Activated CD8-positive, alpha-beta T cell treated with anti-CD3 and anti-CD28 coated beads for 36 hours (primary cell): ENCODE results near the gene NKG7. TPM values are rescaled to one million over a fixed set of nuclear protein-coding genes. Genes with fewer than 3 reads are reported as not detected.

Experiments used
- ATAC-seq: fragments of 200-7000 bp; cut with Tn5 transposase; one replicate; pipeline ENCODE4 v1.10.0; 2021; ENCODE audit warnings: mild to moderate bottlenecking, moderate library complexity
- CTCF ChIA-PET: fragments of 350-600 bp; sonication (Branson Sonifier 250); formaldehyde crosslinking; loops from one replicate; lab custom pipeline; 2021; ENCODE audit warnings: antibody characterized with exemption; lab: Charles Lee
- POLR2A ChIA-PET: fragments of 350-600 bp; sonication (Branson Sonifier 250); formaldehyde crosslinking; loops from one replicate; lab custom pipeline; 2021; ENCODE audit warnings: antibody characterized with exemption; lab: Charles Lee
- DNase-seq: peaks from one replicate; pipeline ENCODE4 v3.0.0-alpha.2; 2020
- H3K27ac Mint-ChIP-seq: one replicate; pipeline ENCODE4 v1.8.0; 2021; ENCODE audit warnings: mild to moderate bottlenecking, mixed read lengths
- H3K27me3 Mint-ChIP-seq: one replicate; pipeline ENCODE4 v1.8.0; 2021; ENCODE audit warnings: mixed read lengths
- H3K36me3 Mint-ChIP-seq: one replicate; pipeline ENCODE4 v1.8.0; 2021; ENCODE audit warnings: low read depth, mixed read lengths
- H3K4me1 Mint-ChIP-seq: one replicate; pipeline ENCODE4 v1.8.0; 2021; ENCODE audit warnings: low read depth, mixed read lengths
- H3K4me3 Mint-ChIP-seq: one replicate; pipeline ENCODE4 v1.8.0; 2021; ENCODE audit warnings: mild to moderate bottlenecking, moderate library complexity, mixed read lengths
- H3K9me3 Mint-ChIP-seq: one replicate; pipeline ENCODE4 v1.8.0; 2021; ENCODE audit warnings: mixed read lengths
- CTCF ChIP-seq: fragments of 200-600 bp; IDR thresholded peaks from one replicate; pipeline ENCODE4 v1.8.0; 2022; ENCODE audit warnings: antibody characterized with exemption, mild to moderate bottlenecking
- intact Hi-C: fragments of 100-400 bp; cut with micrococcal nuclease; formaldehyde crosslinking; loops from one replicate; pipeline ENCODE4 v1.10.0; 2022
- total RNA-seq, 2 experiments: library from RNA; stranded (reverse); gene quantifications; one replicate each; pipeline ENCODE4 v1.2.3, GENCODE V29; 2021

The NKG7 gene
- total RNA-seq, 2 experiments from 2014 or later, result 258 to 283 TPM

- H3K27ac Mint-ChIP-seq, result peak overlapping the region; percentile 82
- peak; percentile 89 for ATAC-seq
These were observed 32.5 kb downstream of the NKG7 start for GRCh38 chr19:51339687-51340656.

DNA sequence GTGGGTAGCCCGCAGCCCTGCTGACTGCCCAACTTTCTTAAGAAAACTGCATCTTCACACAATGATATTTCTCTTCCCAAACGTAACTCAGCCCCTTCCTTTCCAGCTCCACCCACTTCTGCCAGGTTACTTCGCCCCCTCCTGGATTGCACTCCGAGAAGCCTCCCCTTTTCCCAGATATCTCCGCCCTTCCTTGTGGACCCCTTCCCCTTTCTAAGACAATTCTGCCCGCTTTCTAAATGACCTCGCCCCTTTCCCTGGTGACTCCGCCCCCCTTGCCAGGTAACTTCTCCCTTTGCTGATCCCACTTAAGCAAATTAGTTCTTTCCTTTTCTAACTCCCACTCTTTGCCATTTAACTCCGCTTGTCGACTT, 33.2 kb downstream of the NKG7 start:
- Mint-ChIP-seq H3K4me1 (peaks cover 13% of the 10 kb centered on the region), H3K36me3 (no peaks in the 10 kb centered on the region), H3K27me3 (peaks cover 1% of the 10 kb centered on the region), H3K9me3 (no peaks in the 10 kb centered on the region), H3K27ac (peak overlapping the region; percentile 82), H3K4me3 (peak overlapping the region; percentile 77)
- CTCF ChIA-PET, result interaction anchor here (0.6 to 3.2 kb wide), 17 partner anchors 11 to 321 kb away, joined by 3 to 23 read pairs (median 5); partner anchors contain the start of genes ETFB and SIGLEC10
- TF ChIP-seq CTCF, result no peak
- DNase-seq (no peak), ATAC-seq (peak; percentile 5)
- POLR2A ChIA-PET, result no interaction called here
- intact Hi-C loops, result loop anchor here (10.0 kb wide), 1 partner anchor 86 kb away; no protein-coding TSS in a partner anchor

More at GRCh38 chr19:51339687-51340656, 32.5 kb downstream of the NKG7 start:
- TF ChIP-seq CTCF, result peak; percentile 44
- Mint-ChIP-seq H3K4me3 (peak overlapping the region; percentile 77), H3K36me3 (peaks cover 3% of the 10 kb centered on the region), H3K9me3 (no peaks in the 10 kb centered on the region), H3K27me3 (peaks cover 1% of the 10 kb centered on the region), H3K4me1 (peaks cover 13% of the 10 kb centered on the region)
- peak; percentile 99 for DNase-seq
- ChIA-PET CTCF (interaction anchor here (0.6 to 3.2 kb wide), 20 partner anchors 10 to 320 kb away, joined by 3 to 23 read pairs (median 4); partner anchors contain the start of genes ETFB and SIGLEC10), POLR2A (interaction anchor here (0.8 to 1.2 kb wide), 2 partner anchors 9 to 26 kb away, joined by 3 to 4 read pairs; partner anchors contain the start of gene ETFB)
- intact Hi-C loops, result loop anchor here (10.0 kb wide), 1 partner anchor 85 kb away; no protein-coding TSS in a partner anchor

GRCh38 chr19:51338563-51339312, 33.7 kb downstream of the NKG7 start:
- H3K36me3 Mint-ChIP-seq, result no peaks in the 10 kb centered on the region
- CTCF ChIA-PET, result interaction anchor here (0.6 to 3.2 kb wide), 23 partner anchors 11 to 323 kb away, joined by 3 to 23 read pairs (median 4); partner anchors contain the start of genes C19orf84 and ETFB
- H3K9me3 Mint-ChIP-seq, result no peaks in the 10 kb centered on the region
- ATAC-seq (peak; percentile 74), DNase-seq (peak; percentile 95)
- TF ChIP-seq CTCF, result peak; percentile 93
- POLR2A ChIA-PET, result interaction anchor here (0.8 to 0.9 kb wide), 2 partner anchors 16 to 102 kb away, joined by 3 read pairs; no protein-coding TSS in a partner anchor
- intact Hi-C loops, result loop anchor here (10.0 kb wide), 1 partner anchor 86 kb away; no protein-coding TSS in a partner anchor
- peak overlapping the region; percentile 77 for H3K4me3 Mint-ChIP-seq
- peaks cover 1% of the 10 kb centered on the region for H3K27me3 Mint-ChIP-seq
- peak overlapping the region; percentile 82 for H3K27ac Mint-ChIP-seq
- H3K4me1 Mint-ChIP-seq, result peaks cover 13% of the 10 kb centered on the region

GRCh38 chr19:51337861-51338562, 34.4 kb downstream of the NKG7 start:
- DNase-seq (no peak), ATAC-seq (no peak)
- peak overlapping the region; percentile 60 for H3K27ac Mint-ChIP-seq
- peak overlapping the region; percentile 77 for H3K4me3 Mint-ChIP-seq
- ChIA-PET CTCF (interaction anchor here (0.7 to 3.2 kb wide), 15 partner anchors 13 to 324 kb away, joined by 3 to 23 read pairs (median 4); partner anchors contain the start of genes C19orf84 and ETFB), POLR2A (interaction anchor here (0.8 to 0.9 kb wide), 2 partner anchors 17 to 103 kb away, joined by 3 read pairs; no protein-coding TSS in a partner anchor)
- TF ChIP-seq CTCF, result no peak
- H3K27me3 Mint-ChIP-seq, result peaks cover 1% of the 10 kb centered on the region
- H3K9me3 Mint-ChIP-seq, result no peaks in the 10 kb centered on the region
- no peaks in the 10 kb centered on the region for H3K36me3 Mint-ChIP-seq
- peaks cover 13% of the 10 kb centered on the region for H3K4me1 Mint-ChIP-seq
- intact Hi-C loops, result loop anchor here (10.0 kb wide), 1 partner anchor 87 kb away; no protein-coding TSS in a partner anchor
